ENCODE results near the gene PRR18.

The PRR18 gene

GRCh38 chr6:166308033-166308768, at the start of gene PRR18:
PRR18 (minus strand) TSS chr6:166308392; CDS start chr6:166308142, 250 bp downstream.
- TF ChIP-seq CTCF (IDR thresholded peaks at IDR 0.05; ENCODE audit: low read depth, low read length) = no peak
- H3K4me3 ChIP-seq (replicated peaks in 1 of 2; ENCODE audit: low read depth in 2 of 2, low read length in 2 of 2) = peak within 1 kb of the TSS in 1 of 2 donors; percentile 11
- no peak for DNase-seq (ENCODE audit: low read depth in 2 of 2)

GRCh38 chr6:166355552-166355951, 47.4 kb upstream of the PRR18 start:
- no peak for TF ChIP-seq CTCF (IDR thresholded peaks at IDR 0.05; ENCODE audit: low read depth, low read length)
- no peak overlapping the region for H3K4me3 ChIP-seq (replicated peaks in 1 of 2; ENCODE audit: low read depth in 2 of 2, low read length in 2 of 2)
- no peak for DNase-seq (ENCODE audit: low read depth in 2 of 2)

GRCh38 chr6:166354965-166355364, 46.8 kb upstream of the PRR18 start:
- H3K4me3 ChIP-seq (replicated peaks in 1 of 2; ENCODE audit: low read depth in 2 of 2, low read length in 2 of 2) = no peak overlapping the region
- no peak for DNase-seq (ENCODE audit: low read depth in 2 of 2)
- TF ChIP-seq CTCF (IDR thresholded peaks at IDR 0.05; ENCODE audit: low read depth, low read length) = no peak

- no peak overlapping the region for H3K4me3 ChIP-seq (replicated peaks in 1 of 2; ENCODE audit: low read depth in 2 of 2, low read length in 2 of 2)
- TF ChIP-seq CTCF (IDR thresholded peaks at IDR 0.05; ENCODE audit: low read depth, low read length) = no peak
- DNase-seq (ENCODE audit: low read depth in 2 of 2) = no peak
These were observed 46.0 kb upstream of the PRR18 start for GRCh38 chr6:166354143-166354542.

GRCh38 chr6:166353507-166353906, 45.3 kb upstream of the PRR18 start:
- no peak for TF ChIP-seq CTCF (IDR thresholded peaks at IDR 0.05; ENCODE audit: low read depth, low read length)
- no peak for DNase-seq (ENCODE audit: low read depth in 2 of 2)
- no peak overlapping the region for H3K4me3 ChIP-seq (replicated peaks in 1 of 2; ENCODE audit: low read depth in 2 of 2, low read length in 2 of 2)

GRCh38 chr6:166352923-166353322, 44.7 kb upstream of the PRR18 start:
- DNase-seq (ENCODE audit: low read depth in 2 of 2) = no peak
- TF ChIP-seq CTCF (IDR thresholded peaks at IDR 0.05; ENCODE audit: low read depth, low read length) = no peak

More at GRCh38 chr6:166352923-166353322, 44.7 kb upstream of the PRR18 start:
- H3K4me3 ChIP-seq (replicated peaks in 1 of 2; ENCODE audit: low read depth in 2 of 2, low read length in 2 of 2) = no peak overlapping the region
